Cardiac muscle cell (in vitro differentiated cells and primary cell): ENCODE results near the gene FKBP9. TPM values are rescaled to one million over a fixed set of nuclear protein-coding genes. Genes with fewer than 3 reads are reported as not detected.
"Not testable (repeated sequence)": the region's sequence is repeated elsewhere in the genome, so short reads cannot be mapped to it uniquely, and the experiment has no call there.

Experiments used
- DNase-seq, 2 donors: peaks; one replicate each; pipeline versions ENCODE4 v3.0.0 to v3.0.0-alpha.2; 2010 to 2017; ENCODE audit warnings: low read depth in 1 of 2, low spot score in 1 of 2
- H3K27ac ChIP-seq: fragments of 200-600 bp; sonication (generic); 2 replicates; pipeline ENCODE4 v1.5.1; 2016
- H3K27me3 ChIP-seq: fragments of 200-600 bp; sonication (generic); 2 replicates; pipeline ENCODE4 v1.6.0; 2016; ENCODE audit warnings: control low read depth
- H3K36me3 ChIP-seq: fragments of 200-600 bp; sonication (generic); 2 replicates; pipeline ENCODE4 v1.5.1; 2016; ENCODE audit warnings: control low read depth
- H3K4me1 ChIP-seq: fragments of 200-600 bp; sonication (generic); 2 replicates; pipeline ENCODE4 v1.8.1; 2017; ENCODE audit warnings: low read depth, mild to moderate bottlenecking, mixed run types
- H3K4me3 ChIP-seq: fragments of 200-600 bp; sonication (generic); 2 replicates; pipeline ENCODE4 v1.5.1; 2016; ENCODE audit warnings: mild to moderate bottlenecking
- H3K9me3 ChIP-seq: fragments of 200-600 bp; sonication (generic); 2 replicates; pipeline ENCODE4 v1.5.1; 2017; ENCODE audit warnings: low read depth, mild to moderate bottlenecking, control low read depth
- CTCF ChIP-seq: IDR thresholded peaks from 2 replicates; pipeline ENCODE4 v1.5.1; 2012; ENCODE audit warnings: low read depth, mild to moderate bottlenecking, low read length
- polyA plus RNA-seq: library from polyadenylated mRNA; unstranded; fragments of >200 nt; fragmentation: Nextera tagmentation; extraction: Ambion mirVana; gene quantifications from 2 replicates; pipeline ENCODE4 v1.2.1, GENCODE V29; 2016
- total RNA-seq: library from RNA; depleted of rRNA; stranded (reverse); fragments of >200 nt; gene quantifications from 2 replicates; pipeline ENCODE4 v1.2.3, GENCODE V29; 2016

FKBP9 gene
- total RNA-seq: 81.6 and 123 TPM in 2 replicates
- 58.0 and 102 TPM in 2 replicates for polyA plus RNA-seq

- peak; percentile 91 to 94 for DNase-seq
- Histone ChIP-seq H3K9me3 (no peaks in the 10 kb centered on the region), H3K4me1 (no peaks in the 10 kb centered on the region), H3K4me3 (peak within 1 kb of the TSS; percentile 73), H3K27me3 (no peaks in the 10 kb centered on the region), H3K36me3 (no peaks in the 10 kb centered on the region), H3K27ac (peak within 1 kb of the TSS; percentile 44)
- TF ChIP-seq CTCF: no peak
Measured at GRCh38 chr7:32957326-32958045, at the start of gene FKBP9. TSS of gene FKBP9 (plus strand) at chr7:32957440. CDS start at chr7:32957574, 134 bp downstream.

GRCh38 chr7:32910195-32910594 is 47.0 kb upstream of the FKBP9 start:
- Histone ChIP-seq H3K36me3 (peaks cover 2% of the 10 kb centered on the region), H3K27me3 (no peaks in the 10 kb centered on the region), H3K4me3 (no peak overlapping the region), H3K27ac (no peak overlapping the region), H3K9me3 (no peaks in the 10 kb centered on the region), H3K4me1 (no peaks in the 10 kb centered on the region)
- TF ChIP-seq CTCF: no peak
- no peak for DNase-seq

GRCh38 chr7:32914184-32914583 is 43.1 kb upstream of the FKBP9 start:
- DNase-seq: no peak
- TF ChIP-seq CTCF: peak; percentile 22

GRCh38 chr7:32915041-32915536 is 42.2 kb upstream of the FKBP9 start:
- Histone ChIP-seq H3K27me3 (no peaks in the 10 kb centered on the region), H3K4me1 (no peaks in the 10 kb centered on the region), H3K9me3 (no peaks in the 10 kb centered on the region), H3K27ac (no peak overlapping the region), H3K4me3 (no peak overlapping the region), H3K36me3 (peaks cover 2% of the 10 kb centered on the region)
- DNase-seq: no peak
- no peak for TF ChIP-seq CTCF

More at GRCh38 chr7:32914184-32914583, 43.1 kb upstream of the FKBP9 start:
- Histone ChIP-seq H3K36me3 (peaks cover 2% of the 10 kb centered on the region), H3K4me1 (no peaks in the 10 kb centered on the region), H3K9me3 (no peaks in the 10 kb centered on the region), H3K4me3 (no peak overlapping the region), H3K27me3 (no peaks in the 10 kb centered on the region), H3K27ac (no peak overlapping the region)

GRCh38 chr7:32916006-32916405 is 41.2 kb upstream of the FKBP9 start:
- Histone ChIP-seq H3K4me1 (no peaks in the 10 kb centered on the region), H3K27me3 (no peaks in the 10 kb centered on the region), H3K9me3 (no peaks in the 10 kb centered on the region), H3K4me3 (no peak overlapping the region), H3K36me3 (peaks cover 3% of the 10 kb centered on the region), H3K27ac (no peak overlapping the region)
- DNase-seq: no peak
- no peak for TF ChIP-seq CTCF

GRCh38 chr7:32916994-32917393 is 40.2 kb upstream of the FKBP9 start:
- H3K36me3 ChIP-seq: not testable (repeated sequence)

More at GRCh38 chr7:32916994-32917393, 40.2 kb upstream of the FKBP9 start:
- not testable (repeated sequence) for H3K4me1 ChIP-seq, H3K27ac ChIP-seq, H3K27me3 ChIP-seq, H3K9me3 ChIP-seq, DNase-seq, H3K4me3 ChIP-seq
